GM19238 (cell line): ENCODE data around the gene ALPI.

Experiments used
- DNase-seq: peaks from one replicate; pipeline ENCODE4 v3.0.0; 2011; ENCODE audit warnings: low spot score; ENCODE audit not compliant: insufficient read length

ALPI gene

GRCh38 chr2:232484628-232485347 lies 28.8 kb downstream of the ALPI start:
- DNase-seq, result no peak

- DNase-seq, result no peak
Measured at GRCh38 chr2:232485348-232485756, 29.4 kb downstream of the ALPI start.

- no peak for DNase-seq
Measured at GRCh38 chr2:232485757-232486557, 30.0 kb downstream of the ALPI start.

- no peak for DNase-seq
Measured at GRCh38 chr2:232486558-232487384, 30.8 kb downstream of the ALPI start.

- DNase-seq, result no peak
Measured at GRCh38 chr2:232487385-232488096, 31.6 kb downstream of the ALPI start, which contains the start of gene ECEL1. TSS of gene ECEL1 (minus strand) at chr2:232487834. CDS start at chr2:232486653, 1,181 bp downstream.

- no peak for DNase-seq
Measured at GRCh38 chr2:232488097-232488711, 32.3 kb downstream of the ALPI start.

- DNase-seq, result no peak
Measured at GRCh38 chr2:232488721-232489300, 32.9 kb downstream of the ALPI start.

GRCh38 chr2:232489516-232490220 lies 33.7 kb downstream of the ALPI start:
- DNase-seq, result no peak

GRCh38 chr2:232490221-232491138 lies 34.5 kb downstream of the ALPI start:
- no peak for DNase-seq

GRCh38 chr2:232491139-232491780 lies 35.3 kb downstream of the ALPI start:
- no peak for DNase-seq

- DNase-seq, result no peak
Measured at GRCh38 chr2:232492236-232492848, 36.4 kb downstream of the ALPI start.

- no peak for DNase-seq
Measured at GRCh38 chr2:232492963-232493700, 37.2 kb downstream of the ALPI start.

- no peak for DNase-seq
Measured at GRCh38 chr2:232493701-232494474, 37.9 kb downstream of the ALPI start.

- no peak for DNase-seq
Measured at GRCh38 chr2:232494542-232494941, 38.6 kb downstream of the ALPI start.

- no peak for DNase-seq
Measured at GRCh38 chr2:232495292-232495691, 39.3 kb downstream of the ALPI start.
